Neural progenitor cell (in vitro differentiated cells): Measurements from ENCODE around the gene TRIM63. TPM values are rescaled to one million over a fixed set of nuclear protein-coding genes. Genes with fewer than 3 reads are reported as not detected.

Experiments used
- DNase-seq: peaks from one replicate; pipeline ENCODE4 v3.0.0-alpha.2; 2016; ENCODE audit warnings: low spot score
- H2AFZ ChIP-seq: fragments of 200-600 bp; sonication (generic); replicated peaks from 2 replicates; pipeline ENCODE4 v1.6.1; 2016; ENCODE audit warnings: antibody characterized with exemption
- H3F3A ChIP-seq: fragments of 200-600 bp; sonication (generic); 2 replicates; pipeline ENCODE4 v1.6.1; 2016; ENCODE audit warnings: antibody characterized with exemption, low read depth
- H3K27ac ChIP-seq: fragments of 200-600 bp; sonication (generic); 2 replicates; pipeline ENCODE4 v1.5.1; 2016; ENCODE audit warnings: mild to moderate bottlenecking
- H3K27me3 ChIP-seq: fragments of 200-600 bp; sonication (generic); 2 replicates; pipeline ENCODE4 v1.6.1; 2016; ENCODE audit warnings: mild to moderate bottlenecking, moderate library complexity
- H3K36me3 ChIP-seq: fragments of 200-600 bp; sonication (generic); 2 replicates; pipeline ENCODE4 v1.5.1; 2016
- H3K4me1 ChIP-seq: fragments of 200-600 bp; sonication (generic); 2 replicates; pipeline ENCODE4 v1.6.1; 2016; ENCODE audit warnings: mixed run types
- H3K4me2 ChIP-seq: fragments of 200-600 bp; sonication (generic); 2 replicates; pipeline ENCODE4 v1.6.1; 2016
- H3K4me3 ChIP-seq: fragments of 200-600 bp; sonication (generic); 2 replicates; pipeline ENCODE4 v1.5.1; 2016
- H3K79me2 ChIP-seq: fragments of 200-600 bp; sonication (generic); 2 replicates; pipeline ENCODE4 v1.6.1; 2016; ENCODE audit warnings: low read depth
- H3K9ac ChIP-seq: fragments of 200-600 bp; sonication (generic); 2 replicates; pipeline ENCODE4 v1.6.1; 2016
- H3K9me3 ChIP-seq: fragments of 200-600 bp; sonication (generic); 2 replicates; pipeline ENCODE4 v1.5.1; 2016; ENCODE audit warnings: low read depth
- H4K20me1 ChIP-seq: fragments of 200-600 bp; sonication (generic); 2 replicates; pipeline ENCODE4 v1.6.1; 2016; ENCODE audit warnings: low read depth
- H3K27ac Mint-ChIP-seq: 3 replicates; pipeline ENCODE4 v1.8.0; 2021; ENCODE audit warnings: mixed read lengths
- H3K27me3 Mint-ChIP-seq: 2 replicates; pipeline ENCODE4 v1.8.0; 2022; ENCODE audit warnings: low read depth, mild to moderate bottlenecking, inconsistent platforms, moderate library complexity, mixed read lengths; ENCODE audit not compliant: insufficient read depth
- H3K36me3 Mint-ChIP-seq: 3 replicates; pipeline ENCODE4 v1.8.0; 2021; ENCODE audit warnings: mixed read lengths
- H3K4me1 Mint-ChIP-seq: 3 replicates; pipeline ENCODE4 v1.8.0; 2021; ENCODE audit warnings: mixed read lengths
- H3K4me3 Mint-ChIP-seq: 3 replicates; pipeline ENCODE4 v1.8.0; 2021; ENCODE audit warnings: mild to moderate bottlenecking, moderate library complexity, mixed read lengths
- H3K9me3 Mint-ChIP-seq: 3 replicates; pipeline ENCODE4 v1.8.0; 2020; ENCODE audit warnings: mixed read lengths
- EZH2 ChIP-seq: fragments of 200-600 bp; sonication (generic); IDR thresholded peaks from 2 replicates; pipeline ENCODE4 v1.6.1; 2017; ENCODE audit warnings: antibody characterized with exemption, mild to moderate bottlenecking, moderate library complexity
- EZH2phosphoT487 ChIP-seq: fragments of 200-600 bp; sonication (generic); IDR thresholded peaks from 2 replicates; pipeline ENCODE4 v1.6.1; 2017; ENCODE audit warnings: antibody characterized with exemption
- total RNA-seq: library from RNA; depleted of rRNA; stranded (reverse); fragments of >200 nt; gene quantifications from 2 replicates; pipeline ENCODE4 v1.2.3, GENCODE V29; 2015; ENCODE audit warnings: low replicate concordance
- TF ChIP-seq, protein P1 (sequence below): fragments of 200-600 bp; sonication (generic); IDR thresholded peaks from 2 replicates; pipeline ENCODE4 v1.5.1; 2017; ENCODE audit warnings: antibody characterized with exemption, mild to moderate bottlenecking

Gene TRIM63
- total RNA-seq, 1 donor from 2014 or later, result not detected

DNA sequence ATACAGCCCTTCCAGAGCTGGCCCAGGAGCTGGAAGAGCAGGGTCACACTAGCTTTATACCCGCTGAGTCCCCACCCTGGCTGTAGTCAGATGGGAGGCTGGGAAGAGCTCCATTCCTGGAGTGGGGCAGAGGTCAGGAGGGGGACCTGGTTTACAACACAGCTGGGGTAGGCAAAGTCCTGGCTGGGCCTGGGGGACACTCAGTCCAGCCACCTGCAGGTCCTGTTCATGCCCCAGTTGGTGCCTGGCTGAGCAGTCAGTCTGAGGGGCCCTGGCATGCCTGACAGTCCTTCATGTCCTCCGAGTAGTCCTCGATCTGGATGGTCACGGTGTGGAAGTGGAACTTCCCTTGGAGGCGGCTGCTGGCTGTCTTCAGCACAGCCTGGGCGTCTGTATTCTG is 28.5 kb downstream of the TRIM63 start:
- Histone ChIP-seq H3K4me1 (peaks cover 5% of the 10 kb centered on the region), H3K79me2 (no peaks in the 10 kb centered on the region), H3K9ac (no peak overlapping the region), H3K27ac (no peak overlapping the region), H2AFZ (no peak overlapping the region), H3K36me3 (no peaks in the 10 kb centered on the region), H3K4me2 (no peak overlapping the region), H3K9me3 (no peaks in the 10 kb centered on the region), H3F3A (no peaks in the 10 kb centered on the region), H3K4me3 (no peak overlapping the region), H4K20me1 (no peaks in the 10 kb centered on the region), H3K27me3 (peaks cover 84% of the 10 kb centered on the region)
- no peak for DNase-seq
- Mint-ChIP-seq H3K4me3 (no peak overlapping the region), H3K36me3 (no peaks in the 10 kb centered on the region), H3K27me3 (peaks cover 24% of the 10 kb centered on the region), H3K9me3 (no peaks in the 10 kb centered on the region), H3K27ac (no peak overlapping the region), H3K4me1 (peaks cover 16% of the 10 kb centered on the region)
- TF ChIP-seq, protein P1, sequence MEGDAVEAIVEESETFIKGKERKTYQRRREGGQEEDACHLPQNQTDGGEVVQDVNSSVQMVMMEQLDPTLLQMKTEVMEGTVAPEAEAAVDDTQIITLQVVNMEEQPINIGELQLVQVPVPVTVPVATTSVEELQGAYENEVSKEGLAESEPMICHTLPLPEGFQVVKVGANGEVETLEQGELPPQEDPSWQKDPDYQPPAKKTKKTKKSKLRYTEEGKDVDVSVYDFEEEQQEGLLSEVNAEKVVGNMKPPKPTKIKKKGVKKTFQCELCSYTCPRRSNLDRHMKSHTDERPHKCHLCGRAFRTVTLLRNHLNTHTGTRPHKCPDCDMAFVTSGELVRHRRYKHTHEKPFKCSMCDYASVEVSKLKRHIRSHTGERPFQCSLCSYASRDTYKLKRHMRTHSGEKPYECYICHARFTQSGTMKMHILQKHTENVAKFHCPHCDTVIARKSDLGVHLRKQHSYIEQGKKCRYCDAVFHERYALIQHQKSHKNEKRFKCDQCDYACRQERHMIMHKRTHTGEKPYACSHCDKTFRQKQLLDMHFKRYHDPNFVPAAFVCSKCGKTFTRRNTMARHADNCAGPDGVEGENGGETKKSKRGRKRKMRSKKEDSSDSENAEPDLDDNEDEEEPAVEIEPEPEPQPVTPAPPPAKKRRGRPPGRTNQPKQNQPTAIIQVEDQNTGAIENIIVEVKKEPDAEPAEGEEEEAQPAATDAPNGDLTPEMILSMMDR, result no peak
- TF ChIP-seq EZH2phosphoT487, result no peak
- no peak for TF ChIP-seq EZH2

DNA sequence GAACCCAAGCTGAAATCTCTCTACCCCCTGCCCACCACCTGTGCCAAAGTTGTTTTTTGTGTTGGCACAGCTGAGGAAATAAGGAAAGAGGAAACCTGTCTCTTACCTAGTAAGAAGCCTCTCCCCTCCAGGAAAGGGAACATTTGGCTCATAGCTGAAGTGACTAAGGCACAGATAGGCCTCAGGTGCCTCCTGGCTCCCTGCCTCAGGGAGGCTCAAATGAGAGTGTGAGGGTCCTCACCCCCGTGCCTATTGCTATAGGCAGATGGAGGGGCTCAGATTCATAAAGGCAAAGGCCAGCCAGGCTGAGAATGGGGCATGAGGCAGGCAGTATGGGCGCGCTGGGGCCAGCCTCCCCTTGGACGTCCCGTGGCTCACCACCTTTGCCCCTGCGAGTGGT is 29.0 kb downstream of the TRIM63 start:
- Mint-ChIP-seq H3K4me3 (no peak overlapping the region), H3K9me3 (no peaks in the 10 kb centered on the region), H3K27me3 (peaks cover 21% of the 10 kb centered on the region), H3K27ac (no peak overlapping the region), H3K4me1 (peaks cover 16% of the 10 kb centered on the region), H3K36me3 (no peaks in the 10 kb centered on the region)
- no peak overlapping the region for H3K27ac ChIP-seq
- no peak overlapping the region for H3K9ac ChIP-seq
- no peaks in the 10 kb centered on the region for H3K9me3 ChIP-seq
- H3K36me3 ChIP-seq, result no peaks in the 10 kb centered on the region
- H3F3A ChIP-seq, result no peaks in the 10 kb centered on the region
- peaks cover 5% of the 10 kb centered on the region for H3K4me1 ChIP-seq
- H3K4me3 ChIP-seq, result no peak overlapping the region
- no peaks in the 10 kb centered on the region for H3K79me2 ChIP-seq
- no peaks in the 10 kb centered on the region for H4K20me1 ChIP-seq
- no peak overlapping the region for H2AFZ ChIP-seq
- no peak for DNase-seq
- H3K27me3 ChIP-seq, result peaks cover 84% of the 10 kb centered on the region
- TF ChIP-seq EZH2 (no peak), EZH2phosphoT487 (no peak)
- TF ChIP-seq, protein P1, result no peak
- H3K4me2 ChIP-seq, result no peak overlapping the region

DNA sequence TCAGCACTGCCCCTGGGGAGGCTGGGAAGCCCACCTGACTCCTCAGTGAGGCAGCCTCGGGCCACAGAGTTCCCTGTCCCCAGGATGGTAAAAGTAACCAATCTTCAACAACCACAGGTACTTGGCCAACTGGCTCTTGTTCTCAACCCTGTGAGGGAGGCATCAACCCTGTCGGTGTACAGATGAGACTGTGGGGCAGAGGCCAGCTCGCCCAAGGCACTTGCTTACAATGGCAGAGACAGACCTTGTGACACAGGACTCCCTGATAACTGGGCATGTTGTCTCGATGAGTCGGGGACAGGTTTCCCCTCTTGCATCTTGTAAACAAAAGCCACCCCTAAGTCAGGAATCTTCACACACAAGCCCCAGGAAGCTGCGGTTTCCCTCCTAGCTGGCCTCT is 29.5 kb downstream of the TRIM63 start:
- H3K27ac Mint-ChIP-seq, result peak overlapping the region; percentile 63
- H3K9ac ChIP-seq, result no peak overlapping the region

More for the DNA sequence above, 29.5 kb downstream of the TRIM63 start:
- no peak overlapping the region for H3K4me3 ChIP-seq
- H2AFZ ChIP-seq, result no peak overlapping the region
- peaks cover 84% of the 10 kb centered on the region for H3K27me3 ChIP-seq
- H3K9me3 ChIP-seq, result no peaks in the 10 kb centered on the region
- no peak overlapping the region for H3K4me2 ChIP-seq
- H3K36me3 ChIP-seq, result no peaks in the 10 kb centered on the region
- Mint-ChIP-seq H3K9me3 (no peaks in the 10 kb centered on the region), H3K27me3 (peaks cover 21% of the 10 kb centered on the region), H3K4me3 (no peak overlapping the region), H3K36me3 (no peaks in the 10 kb centered on the region), H3K4me1 (peaks cover 16% of the 10 kb centered on the region)
- TF ChIP-seq, protein P1, result no peak
- TF ChIP-seq EZH2phosphoT487, result no peak
- H3F3A ChIP-seq, result no peaks in the 10 kb centered on the region
- H3K27ac ChIP-seq, result no peak overlapping the region
- no peaks in the 10 kb centered on the region for H4K20me1 ChIP-seq
- no peak for DNase-seq
- peaks cover 5% of the 10 kb centered on the region for H3K4me1 ChIP-seq
- no peaks in the 10 kb centered on the region for H3K79me2 ChIP-seq
